NCI-H1048 (cell line): ENCODE data around the gene TBCD.
"Not testable (repeated sequence)": the region's sequence is repeated elsewhere in the genome, so short reads cannot be mapped to it uniquely, and the experiment has no call there.

Experiments used
- DNase-seq: peaks from one replicate; lab custom pipeline; 2025; lab: John Stamatoyannopoulos, UW

The TBCD gene

GRCh38 chr17:82729479-82730260, 22.2 kb upstream of the TBCD start:
- no peak for DNase-seq

DNA sequence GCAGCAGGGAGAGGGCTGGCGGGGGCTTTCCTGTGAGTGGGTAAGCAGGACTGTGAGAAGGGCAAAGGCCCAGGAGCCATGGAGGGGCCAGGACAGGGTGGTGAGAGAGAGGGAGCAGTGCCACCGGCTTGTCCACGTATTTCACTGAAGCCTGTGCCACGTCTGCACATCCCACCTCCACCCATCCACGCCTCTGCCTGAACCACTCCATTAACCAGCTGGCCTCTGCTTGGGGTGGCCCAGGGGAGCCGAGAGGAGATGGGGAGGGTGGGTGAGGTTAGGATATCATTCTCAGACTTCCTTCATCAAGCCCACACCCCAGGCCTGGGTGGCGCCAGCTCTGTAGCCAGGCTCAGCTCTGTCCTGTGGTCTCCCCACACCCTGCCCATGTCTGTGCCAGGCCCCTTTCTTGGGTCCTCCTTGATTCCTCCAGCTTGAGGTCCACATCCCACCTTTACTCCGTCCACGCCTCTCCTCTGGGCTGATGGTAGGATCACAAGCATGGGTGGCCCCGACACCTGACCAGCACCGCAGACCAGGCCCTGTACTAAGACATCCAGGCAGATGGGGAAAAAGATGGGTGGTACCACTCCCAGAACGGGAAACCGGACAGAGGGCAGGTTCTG, 19.6 kb upstream of the TBCD start:
- DNase-seq: no peak

GRCh38 chr17:82734987-82735866, 16.6 kb upstream of the TBCD start, which contains the start of gene FN3K:
Gene FN3K (plus strand): TSS chr17:82735615. CDS start chr17:82735637, 22 bp downstream.
- no peak for DNase-seq

DNA sequence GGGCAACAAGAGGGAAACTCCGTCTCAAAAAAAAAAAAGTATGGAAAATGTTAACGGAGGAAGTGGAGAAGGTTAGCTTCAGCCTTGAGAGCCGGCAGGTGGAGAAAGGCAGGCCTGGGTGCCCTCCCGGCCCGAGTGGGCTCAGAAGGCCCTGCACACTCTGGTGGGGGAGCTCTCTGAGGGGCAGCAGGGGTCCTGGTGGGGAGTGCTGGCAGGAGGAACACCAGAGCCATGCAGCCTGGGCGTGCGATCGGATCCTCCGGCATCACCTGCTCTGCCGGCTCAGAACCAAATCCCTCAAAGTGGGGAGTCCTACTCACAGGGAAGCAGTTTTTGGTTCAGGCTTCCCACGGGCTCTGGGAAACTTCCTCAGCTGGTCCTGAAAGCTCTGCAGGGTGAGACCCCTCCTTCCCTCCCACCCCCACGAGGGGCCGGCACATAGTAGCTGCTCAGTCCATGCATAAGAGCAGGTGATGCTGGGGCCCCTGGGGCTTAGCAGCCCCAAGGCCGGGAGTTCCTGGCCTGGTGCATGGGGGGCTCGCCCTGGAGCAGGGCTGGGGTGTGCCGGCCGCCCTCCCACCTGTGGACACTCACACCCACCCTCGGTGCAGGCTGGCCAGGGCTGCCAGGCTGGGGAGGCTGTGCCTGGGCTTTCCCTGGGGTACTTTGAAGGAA, 15.2 kb upstream of the TBCD start:
- DNase-seq: no peak

GRCh38 chr17:82737967-82738877, 13.6 kb upstream of the TBCD start:
- no peak for DNase-seq

GRCh38 chr17:82740906-82741759, 10.7 kb upstream of the TBCD start:
- DNase-seq: no peak

- DNase-seq: no peak
Observed at GRCh38 chr17:82743344-82744219, 8.3 kb upstream of the TBCD start.

GRCh38 chr17:82744736-82745135, 7.1 kb upstream of the TBCD start:
- DNase-seq: not testable (repeated sequence)

DNA sequence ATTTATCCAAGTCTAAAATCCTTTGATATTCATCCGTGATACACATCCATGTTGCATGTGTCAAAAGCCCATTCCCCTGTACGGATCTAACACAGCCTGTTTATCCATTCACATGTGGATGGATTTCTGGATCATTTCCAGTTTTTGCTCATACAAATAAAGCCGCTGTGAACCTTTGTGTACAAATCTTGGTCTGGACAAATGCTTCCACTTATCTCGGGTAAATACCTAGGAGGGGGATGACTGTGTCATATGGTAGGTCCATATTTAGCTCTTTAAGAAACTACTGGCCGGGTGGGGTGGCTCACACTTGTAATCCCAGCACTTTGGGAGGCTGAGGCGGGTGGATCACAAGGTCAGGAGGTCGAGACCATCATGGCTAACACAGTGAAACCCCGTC, 6.3 kb upstream of the TBCD start:
- DNase-seq: no peak

DNA sequence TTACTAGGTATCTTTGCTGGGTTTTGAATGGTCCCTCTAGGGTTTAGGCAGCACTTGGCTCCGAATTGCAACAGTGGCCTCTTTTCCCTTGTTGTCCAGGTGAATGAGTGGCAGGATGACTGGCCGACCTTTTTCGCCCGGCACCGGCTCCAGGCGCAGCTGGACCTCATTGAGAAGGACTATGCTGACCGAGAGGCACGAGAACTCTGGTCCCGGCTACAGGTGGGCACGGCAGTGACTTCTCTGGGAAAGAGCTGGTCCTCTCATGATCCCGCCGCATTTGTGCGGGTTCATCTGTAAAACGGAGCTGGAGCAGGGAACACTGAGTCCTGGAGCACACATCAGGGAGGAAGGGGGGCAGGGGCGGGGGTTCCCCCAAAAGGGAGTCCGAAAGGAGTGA, 3.1 kb upstream of the TBCD start:
- no peak for DNase-seq

DNA sequence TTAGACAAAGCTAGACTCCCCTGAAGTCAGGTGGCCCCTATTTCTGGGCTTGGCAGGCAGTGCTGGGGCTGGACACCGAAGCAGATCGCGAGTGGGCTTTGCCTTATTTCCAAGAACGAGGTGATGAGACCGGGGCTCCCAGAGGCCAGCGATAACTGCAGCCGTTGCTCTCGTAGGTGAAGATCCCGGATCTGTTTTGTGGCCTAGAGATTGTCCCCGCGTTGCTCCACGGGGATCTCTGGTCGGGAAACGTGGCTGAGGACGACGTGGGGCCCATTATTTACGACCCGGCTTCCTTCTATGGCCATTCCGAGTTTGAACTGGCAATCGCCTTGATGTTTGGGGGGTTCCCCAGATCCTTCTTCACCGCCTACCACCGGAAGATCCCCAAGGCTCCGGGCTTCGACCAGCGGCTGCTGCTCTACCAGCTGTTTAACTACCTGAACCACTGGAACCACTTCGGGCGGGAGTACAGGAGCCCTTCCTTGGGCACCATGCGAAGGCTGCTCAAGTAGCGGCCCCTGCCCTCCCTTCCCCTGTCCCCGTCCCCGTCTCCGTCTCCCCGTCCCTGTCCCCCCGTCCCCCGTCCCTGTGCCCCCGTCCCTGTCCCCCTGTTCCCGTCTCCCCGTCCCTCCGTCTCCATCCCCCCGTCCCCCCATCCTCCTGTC, 1.5 kb upstream of the TBCD start:
- DNase-seq: no peak

GRCh38 chr17:82751171-82751570, 694 bp upstream of the TBCD start:
- no peak for DNase-seq

- no peak for DNase-seq
Observed at GRCh38 chr17:82752371-82753200, 721 bp downstream of the TBCD start.

- no peak for DNase-seq
Observed at GRCh38 chr17:82753201-82753464, 1.3 kb downstream of the TBCD start.

GRCh38 chr17:82754297-82755208, 2.7 kb downstream of the TBCD start:
- peak; percentile 63 for DNase-seq

DNA sequence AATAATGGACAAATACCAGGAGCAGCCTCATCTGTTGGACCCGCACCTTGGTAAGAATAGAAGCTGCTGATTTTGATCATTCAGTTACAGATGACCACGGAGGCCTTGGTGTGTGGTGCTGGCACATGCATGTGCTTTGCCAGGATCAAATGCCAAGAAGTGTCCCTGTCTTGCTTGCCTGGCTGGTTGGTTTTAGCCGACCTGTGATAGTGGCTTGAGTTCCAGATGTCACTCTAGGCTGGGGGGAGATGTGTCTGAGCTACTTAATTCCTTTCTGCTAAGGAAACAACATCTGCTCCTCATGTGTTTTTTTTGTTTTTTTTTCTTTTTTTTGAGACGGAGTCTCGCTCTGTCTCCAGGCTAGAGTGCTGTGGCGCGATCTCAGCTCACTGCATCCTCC, 4.3 kb downstream of the TBCD start:
- no peak for DNase-seq

GRCh38 chr17:82765371-82765770, 13.5 kb downstream of the TBCD start:
- DNase-seq: no peak
